Kidney (tissue), 14 donors: ENCODE results near the gene WDR7. TPM values are rescaled to one million over a fixed set of nuclear protein-coding genes. Genes with fewer than 3 reads are reported as not detected.
"Not testable (repeated sequence)": the region's sequence is repeated elsewhere in the genome, so short reads cannot be mapped to it uniquely, and the experiment has no call there.

Experiments used
- DNase-seq, 5 donors: peaks; one replicate each; pipeline ENCODE4 v3.0.0-alpha.2; 2013 to 2020
- FAIRE-seq: peaks from 2 replicates; lab custom pipeline; 2012; peaks lifted over from hg19 to GRCh38; lab: Jason Lieb, UNC
- H3K27ac ChIP-seq, 2 donors: one replicate each; pipeline ENCODE4 v1.7.0; 2013; ENCODE audit warnings: low read depth in 2 of 2, low read length in 2 of 2, inconsistent platforms in 1 of 2
- H3K27me3 ChIP-seq: one replicate; pipeline ENCODE4 v1.7.1; 2013; ENCODE audit warnings: low read length, inconsistent platforms; ENCODE audit not compliant: control insufficient read depth, insufficient read depth
- H3K36me3 ChIP-seq, 3 donors: one replicate each; pipeline versions ENCODE4 v1.7.0 to v1.7.1; 2013; ENCODE audit warnings: low read length in 3 of 3, control low read depth in 1 of 3, inconsistent platforms in 1 of 3; ENCODE audit not compliant: insufficient read depth in 3 of 3, control insufficient read depth in 2 of 3
- H3K4me1 ChIP-seq, 3 donors: one replicate each; pipeline versions ENCODE4 v1.7.0 to v1.7.1; 2013; ENCODE audit warnings: low read length in 3 of 3, inconsistent platforms in 1 of 3, low read depth in 1 of 3; ENCODE audit not compliant: control insufficient read depth in 2 of 3, insufficient read depth in 2 of 3
- H3K4me3 ChIP-seq, 3 donors: one replicate each; pipeline versions ENCODE4 v1.7.0 to v1.8.1; 2013; ENCODE audit warnings: low read length in 3 of 3, control low read depth in 1 of 3, inconsistent platforms in 1 of 3
- H3K9ac ChIP-seq, 3 donors: one replicate each; pipeline versions ENCODE4 v1.7.0 to v1.7.1; 2013; ENCODE audit warnings: low read length in 3 of 3, control low read depth in 1 of 3, inconsistent platforms in 1 of 3
- H3K9me3 ChIP-seq, 3 donors: one replicate each; pipeline versions ENCODE4 v1.7.0 to v1.7.1; 2013; ENCODE audit warnings: low read length in 3 of 3, control low read depth in 1 of 3, inconsistent platforms in 1 of 3; ENCODE audit not compliant: control insufficient read depth in 2 of 3, insufficient read depth in 1 of 3
- intact Hi-C: fragments of 100-400 bp; cut with DNase I; formaldehyde crosslinking; loops from one replicate; pipeline ENCODE4 v1.11.1; 2022
- polyA plus RNA-seq: library from polyadenylated mRNA; stranded (reverse); fragments of 350-450 nt; fragmentation: Illumina TruSeq; extraction: RNeasy Lipid Tissue Mini Kit (QIAGEN cat#74804); gene quantifications from one replicate; pipeline ENCODE4 v1.2.3, GENCODE V29; 2014; ENCODE audit warnings: low read depth, low replicate concordance; ENCODE audit not compliant: insufficient read depth
- total RNA-seq: library from RNA; stranded (reverse); fragmentation: NEBNext Ultra II Directional; extraction: Animal tissue kit (Norgen Biotek cat#: 25700); gene quantifications from one replicate; pipeline ENCODE4 v1.2.1, GENCODE V29; 2021
- TF ChIP-seq, protein P1 (sequence below): IDR thresholded peaks from 3 replicates; pipeline ENCODE4 v1.5.1; 2012; ENCODE audit warnings: mild to moderate bottlenecking, moderate library complexity, borderline replicate concordance; ENCODE audit not compliant: insufficient read depth; ENCODE audit errors: extremely low read depth
- donor health status: control.
- donor health status: control.
- donor health status: control.
- donor health status: control.
- donor health status: control.
- donor health status: DM: yes; HTN: yes; CAD: no.
- donor health status: Normal renal cell carcinoma (clear cell type).

WDR7 gene
- total and polyA plus RNA-seq, 2 donors from 2014 or later = 7.3 to 34.4 TPM

GRCh38 chr18:56649996-56650395, 1.2 kb upstream of the WDR7 start:
- Histone ChIP-seq H3K4me3 (peak overlapping the region in 1 of 3 donors; percentile 93), H3K27me3 (no peaks in the 10 kb centered on the region), H3K9me3 (no peaks in the 10 kb centered on the region), H3K4me1 (peaks cover 0 to 6% (median 6%) of the 10 kb centered on the region in 3 donors), H3K9ac (no peak overlapping the region), H3K36me3 (no peaks in the 10 kb centered on the region), H3K27ac (no peak overlapping the region)
- FAIRE-seq (no peak), DNase-seq (no peak)
- intact Hi-C loops = no loop called here
- TF ChIP-seq, protein P1, sequence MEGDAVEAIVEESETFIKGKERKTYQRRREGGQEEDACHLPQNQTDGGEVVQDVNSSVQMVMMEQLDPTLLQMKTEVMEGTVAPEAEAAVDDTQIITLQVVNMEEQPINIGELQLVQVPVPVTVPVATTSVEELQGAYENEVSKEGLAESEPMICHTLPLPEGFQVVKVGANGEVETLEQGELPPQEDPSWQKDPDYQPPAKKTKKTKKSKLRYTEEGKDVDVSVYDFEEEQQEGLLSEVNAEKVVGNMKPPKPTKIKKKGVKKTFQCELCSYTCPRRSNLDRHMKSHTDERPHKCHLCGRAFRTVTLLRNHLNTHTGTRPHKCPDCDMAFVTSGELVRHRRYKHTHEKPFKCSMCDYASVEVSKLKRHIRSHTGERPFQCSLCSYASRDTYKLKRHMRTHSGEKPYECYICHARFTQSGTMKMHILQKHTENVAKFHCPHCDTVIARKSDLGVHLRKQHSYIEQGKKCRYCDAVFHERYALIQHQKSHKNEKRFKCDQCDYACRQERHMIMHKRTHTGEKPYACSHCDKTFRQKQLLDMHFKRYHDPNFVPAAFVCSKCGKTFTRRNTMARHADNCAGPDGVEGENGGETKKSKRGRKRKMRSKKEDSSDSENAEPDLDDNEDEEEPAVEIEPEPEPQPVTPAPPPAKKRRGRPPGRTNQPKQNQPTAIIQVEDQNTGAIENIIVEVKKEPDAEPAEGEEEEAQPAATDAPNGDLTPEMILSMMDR = no peak

- Histone ChIP-seq H3K27me3 (no peaks in the 10 kb centered on the region), H3K4me3 (peak overlapping the region; percentile 89 to 97 (median 93)), H3K27ac (peak overlapping the region; percentile 79 to 83), H3K4me1 (peaks cover 0 to 6% (median 6%) of the 10 kb centered on the region in 3 donors), H3K9ac (peak overlapping the region; percentile 86 to 97 (median 95)), H3K36me3 (no peaks in the 10 kb centered on the region), H3K9me3 (no peaks in the 10 kb centered on the region)
- FAIRE-seq (no peak), DNase-seq (no peak)
- intact Hi-C loops = no loop called here
- TF ChIP-seq, protein P1 = no peak
Measured at GRCh38 chr18:56651771-56652092, 573 bp downstream of the WDR7 start.

- intact Hi-C loops = no loop called here
- no peak overlapping the region for H3K4me3 ChIP-seq
- FAIRE-seq (no peak), DNase-seq (no peak)
- H3K36me3 ChIP-seq = no peaks in the 10 kb centered on the region
- TF ChIP-seq, protein P1 = no peak
- no peaks in the 10 kb centered on the region for H3K9me3 ChIP-seq
- no peak overlapping the region for H3K9ac ChIP-seq
- no peak overlapping the region for H3K27ac ChIP-seq
- no peaks in the 10 kb centered on the region for H3K27me3 ChIP-seq
- H3K4me1 ChIP-seq = peaks cover 0 to 6% (median 6%) of the 10 kb centered on the region in 3 donors
Measured at GRCh38 chr18:56652802-56653201, 1.6 kb downstream of the WDR7 start.

DNA sequence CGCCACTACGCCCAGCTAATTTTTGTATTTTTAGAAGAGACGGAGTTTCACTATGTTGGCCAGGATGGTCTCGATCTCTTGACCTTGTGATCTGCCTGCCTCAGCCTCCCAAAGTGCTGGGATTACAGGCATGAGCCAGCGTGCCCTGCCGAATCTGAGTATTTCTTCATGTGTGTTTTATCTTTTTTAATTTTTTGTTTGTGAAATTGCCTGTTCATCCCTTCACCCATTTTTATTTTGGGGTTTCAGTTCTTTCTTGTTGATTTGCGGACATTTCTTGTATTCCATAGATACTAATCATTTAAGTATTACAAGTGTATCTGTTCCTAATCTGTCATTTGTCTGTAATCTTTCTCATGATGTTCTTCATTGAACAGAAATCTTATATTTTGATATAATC, 3.1 kb downstream of the WDR7 start:
- H3K9ac ChIP-seq, H3K27ac ChIP-seq, H3K36me3 ChIP-seq, H3K27me3 ChIP-seq, H3K4me1 ChIP-seq, H3K4me3 ChIP-seq, H3K9me3 ChIP-seq, intact Hi-C loops, DNase-seq, FAIRE-seq: not testable (repeated sequence)
